ENCODE data around the gene GYG2.
"Not testable (repeated sequence)": the region's sequence is repeated elsewhere in the genome, so short reads cannot be mapped to it uniquely, and the experiment has no call there.

The GYG2 gene

DNA sequence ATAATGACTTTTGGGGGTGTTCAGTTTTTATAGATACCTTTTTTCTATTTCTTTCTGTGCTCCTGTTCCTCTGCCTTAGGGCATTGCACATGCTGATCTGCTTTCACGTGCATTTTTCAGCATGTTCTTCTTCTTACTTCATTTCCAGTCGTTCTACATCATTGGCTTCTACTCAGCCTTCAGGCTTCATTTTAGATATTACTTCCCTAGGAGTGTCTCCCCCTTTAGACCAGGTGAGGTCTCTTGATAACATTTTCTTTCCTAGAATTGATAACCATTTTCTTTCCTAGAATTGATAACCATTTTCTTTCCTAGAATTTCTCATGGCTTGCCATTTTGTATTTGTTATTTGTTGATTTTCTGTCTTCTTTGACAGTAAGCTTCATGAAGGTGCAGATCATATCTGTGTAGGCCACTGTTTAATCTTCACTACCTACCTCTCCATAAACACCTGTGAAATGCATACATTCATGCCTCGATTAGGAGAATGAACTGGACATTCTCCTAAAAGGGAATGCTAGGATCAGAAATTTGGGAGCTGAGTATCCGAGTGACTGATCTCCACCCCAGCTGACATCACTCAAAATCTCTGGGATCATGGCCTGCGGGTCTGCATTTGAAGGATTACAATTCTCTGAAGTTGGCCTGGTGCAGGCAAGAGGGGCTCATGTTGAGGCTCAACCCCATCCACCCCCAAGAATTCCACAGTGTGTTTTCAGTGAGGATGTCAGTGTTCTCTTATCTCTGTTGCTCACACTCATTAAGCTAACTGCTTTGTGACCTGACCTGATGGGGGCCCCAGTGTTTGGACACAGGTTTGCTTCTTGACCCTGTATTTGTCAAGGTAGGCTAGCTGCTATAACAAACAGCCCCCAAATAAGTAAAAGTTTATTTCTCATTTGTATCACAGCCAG lies 45.7 kb downstream of the GYG2 start:
- DNase-seq = no peak

DNA sequence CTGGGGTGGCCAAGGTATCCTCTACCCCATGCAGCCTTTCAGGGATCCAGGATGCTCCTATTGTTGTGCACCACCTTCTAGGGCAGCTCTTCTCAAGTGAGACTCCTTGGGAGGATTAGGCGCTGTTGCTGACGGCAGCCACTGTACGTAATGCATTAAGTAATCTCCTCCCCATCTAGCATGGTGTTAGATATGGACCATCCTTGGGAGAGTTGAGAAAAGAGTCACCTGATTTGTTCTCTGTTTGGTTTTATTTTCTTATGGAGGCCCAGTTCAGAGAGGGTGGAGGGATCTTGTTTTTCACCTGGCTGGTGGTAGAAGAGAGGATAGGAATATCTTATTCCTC lies 46.4 kb downstream of the GYG2 start:
- no peak for DNase-seq

DNA sequence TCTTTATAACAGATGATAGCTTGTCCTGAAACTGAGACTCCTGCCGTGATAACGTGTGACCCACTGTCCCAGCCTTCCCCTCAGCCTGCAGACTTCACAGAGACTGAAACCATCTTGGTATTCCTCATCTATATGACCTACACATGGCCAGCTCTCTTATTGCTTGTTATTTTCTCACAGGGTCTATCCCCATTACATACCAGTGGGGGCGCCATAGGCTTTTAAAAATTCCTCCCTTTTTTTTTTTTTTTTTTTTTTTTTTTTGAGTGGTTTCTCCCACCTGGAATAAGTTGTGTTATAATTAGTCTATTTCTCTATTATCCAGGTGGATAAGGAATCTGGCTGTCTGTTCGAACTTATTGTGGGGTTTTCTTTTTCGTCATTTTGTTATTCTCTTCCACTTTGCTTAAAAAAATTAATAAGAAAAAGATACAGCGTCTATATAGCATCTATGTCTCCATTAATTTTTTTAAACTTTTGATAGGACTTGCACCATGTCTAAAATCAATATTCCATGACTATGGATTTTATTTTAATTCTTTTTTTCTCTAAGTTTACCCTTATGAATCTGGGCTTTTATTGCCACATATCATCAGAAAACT lies 47.2 kb downstream of the GYG2 start:
- no peak for DNase-seq

DNA sequence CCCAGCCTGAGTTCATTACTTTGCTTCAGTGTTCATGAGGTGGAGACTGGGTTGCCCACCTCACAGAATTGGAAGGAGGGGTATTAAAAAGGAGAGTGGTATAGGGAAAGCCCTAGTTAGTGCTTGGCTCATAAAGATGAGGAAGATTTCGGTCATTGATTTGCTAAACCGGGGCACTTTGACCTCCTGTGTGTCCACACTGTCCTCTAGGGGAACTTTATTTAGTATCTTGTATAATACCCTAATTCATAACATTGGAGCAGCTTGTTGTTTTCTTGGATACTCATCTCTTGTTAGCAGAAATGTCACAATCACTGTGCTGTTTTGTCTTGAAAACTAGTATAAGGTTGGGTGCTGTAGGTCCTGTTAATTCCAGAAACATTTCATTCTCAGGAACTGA lies 49.8 kb downstream of the GYG2 start:
- no peak for DNase-seq

DNA sequence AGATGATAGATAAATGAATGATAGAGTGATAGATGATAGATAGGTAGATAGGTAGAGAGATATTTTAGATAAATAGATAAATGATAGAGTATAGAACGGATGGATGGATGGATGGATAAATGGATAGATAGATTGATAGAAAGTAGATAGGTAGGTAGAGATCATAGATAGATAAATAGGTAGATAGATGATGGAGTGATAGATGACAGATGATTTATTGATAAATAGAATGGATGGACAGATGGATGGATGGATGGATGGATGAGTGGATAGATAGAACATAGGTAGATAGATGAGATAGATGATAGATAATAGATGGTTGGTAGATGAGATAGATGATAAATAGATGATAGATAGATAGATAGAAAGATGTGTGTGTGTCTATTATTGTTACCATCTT lies 50.9 kb downstream of the GYG2 start:
- DNase-seq = no peak

DNA sequence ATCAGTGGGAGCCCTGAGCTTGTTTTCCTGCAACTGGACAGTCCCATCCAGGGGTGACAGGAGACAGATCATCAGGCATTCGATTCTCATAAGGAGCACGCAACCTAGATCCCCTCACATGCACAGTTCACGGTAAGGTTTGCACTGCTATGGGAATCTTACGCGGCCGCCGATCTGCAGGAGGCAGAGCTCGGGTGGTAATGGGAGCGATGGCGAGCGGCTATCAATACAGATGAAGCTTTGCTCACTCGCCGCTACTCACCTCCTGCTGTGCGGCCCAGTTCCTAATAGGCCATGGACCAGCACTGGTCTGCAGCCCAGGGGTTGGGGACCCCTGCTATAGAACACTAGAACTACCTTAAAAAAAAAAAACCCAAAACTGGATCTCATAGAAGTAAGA lies 55.0 kb downstream of the GYG2 start:
- DNase-seq = no peak

DNA sequence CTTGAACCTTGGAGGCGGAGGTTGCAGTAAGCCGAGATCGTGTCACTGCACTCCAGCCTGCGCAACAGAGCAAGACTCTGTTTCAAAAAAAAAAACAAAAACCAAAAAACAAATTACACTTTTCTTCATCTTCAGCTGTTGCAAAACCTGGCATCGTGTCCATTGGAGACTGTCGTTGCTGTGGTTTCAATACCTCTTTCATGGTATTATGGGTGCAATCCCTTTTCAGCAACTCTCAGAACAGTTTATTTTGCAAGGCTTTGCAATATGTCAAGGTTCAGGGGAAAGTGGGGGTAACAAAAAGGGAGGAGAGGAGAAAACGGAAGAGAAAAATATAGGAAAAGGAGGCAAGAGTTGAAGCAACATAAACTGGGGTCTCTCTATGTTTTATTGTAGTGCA lies 59.6 kb downstream of the GYG2 start:
- no peak for DNase-seq

DNA sequence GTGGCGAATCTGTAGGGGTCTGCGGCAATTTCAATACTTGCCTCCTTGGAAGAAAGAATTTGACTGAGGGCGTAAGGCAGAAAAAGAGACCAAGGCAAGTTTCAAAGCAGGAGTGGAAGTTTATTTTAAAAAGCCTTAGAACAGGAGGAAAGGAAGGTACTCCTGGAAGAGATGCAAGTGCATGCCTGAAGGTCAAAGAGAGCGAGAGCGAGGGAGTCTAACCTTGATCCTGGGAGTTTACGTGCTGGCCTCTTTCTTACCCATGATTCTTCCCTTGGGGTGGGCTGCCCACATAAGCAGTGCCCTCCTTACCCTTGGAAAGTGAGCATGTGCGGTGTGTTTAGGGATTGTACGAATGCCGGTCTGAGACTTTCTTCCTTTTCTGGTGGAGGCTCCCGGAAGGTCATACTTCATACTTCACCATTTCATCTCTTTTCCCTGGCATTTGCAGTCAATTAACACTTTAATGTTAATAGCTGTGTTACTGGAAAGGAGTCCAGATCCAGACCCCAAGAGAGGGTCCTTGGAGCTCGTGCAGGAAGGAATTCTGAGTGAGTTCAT lies 60.4 kb downstream of the GYG2 start:
- no peak for DNase-seq

DNA sequence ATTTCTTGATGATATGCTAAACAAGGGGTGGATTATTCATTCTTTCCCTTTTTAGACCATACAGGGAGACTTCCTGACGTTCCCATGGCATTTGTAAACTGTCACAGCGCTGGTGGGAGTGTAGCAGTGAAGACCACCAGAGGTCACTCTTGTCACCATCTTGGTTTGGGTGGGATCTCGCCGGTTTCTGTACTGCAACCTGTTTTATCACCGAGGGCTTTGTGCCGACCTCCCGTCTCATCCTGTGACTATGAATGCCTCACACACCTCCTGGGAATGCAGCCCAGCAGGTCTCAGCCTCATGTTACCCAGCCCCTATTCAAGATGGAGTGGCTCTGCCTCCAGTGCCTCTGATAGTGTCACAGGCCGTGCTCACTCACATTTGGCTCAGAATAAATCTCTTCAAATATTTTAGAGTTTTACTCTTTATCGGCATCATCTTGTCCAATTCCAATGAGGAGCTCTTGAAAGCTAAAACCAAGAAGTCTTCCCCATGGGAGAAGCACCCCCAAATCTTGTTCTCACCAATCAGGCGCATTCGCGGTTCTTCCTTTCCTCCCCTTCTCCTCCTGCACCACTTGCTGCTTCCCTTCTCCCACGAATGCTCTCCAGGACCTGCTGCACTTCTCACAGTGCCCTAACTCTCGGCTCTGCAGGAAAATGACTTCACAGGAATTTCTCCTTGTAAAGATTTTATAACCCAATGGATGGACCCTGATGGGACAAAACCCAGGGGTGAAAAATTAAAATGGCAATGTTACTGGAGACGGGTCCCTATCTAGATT lies 61.2 kb downstream of the GYG2 start:
- DNase-seq = not testable (repeated sequence)

DNA sequence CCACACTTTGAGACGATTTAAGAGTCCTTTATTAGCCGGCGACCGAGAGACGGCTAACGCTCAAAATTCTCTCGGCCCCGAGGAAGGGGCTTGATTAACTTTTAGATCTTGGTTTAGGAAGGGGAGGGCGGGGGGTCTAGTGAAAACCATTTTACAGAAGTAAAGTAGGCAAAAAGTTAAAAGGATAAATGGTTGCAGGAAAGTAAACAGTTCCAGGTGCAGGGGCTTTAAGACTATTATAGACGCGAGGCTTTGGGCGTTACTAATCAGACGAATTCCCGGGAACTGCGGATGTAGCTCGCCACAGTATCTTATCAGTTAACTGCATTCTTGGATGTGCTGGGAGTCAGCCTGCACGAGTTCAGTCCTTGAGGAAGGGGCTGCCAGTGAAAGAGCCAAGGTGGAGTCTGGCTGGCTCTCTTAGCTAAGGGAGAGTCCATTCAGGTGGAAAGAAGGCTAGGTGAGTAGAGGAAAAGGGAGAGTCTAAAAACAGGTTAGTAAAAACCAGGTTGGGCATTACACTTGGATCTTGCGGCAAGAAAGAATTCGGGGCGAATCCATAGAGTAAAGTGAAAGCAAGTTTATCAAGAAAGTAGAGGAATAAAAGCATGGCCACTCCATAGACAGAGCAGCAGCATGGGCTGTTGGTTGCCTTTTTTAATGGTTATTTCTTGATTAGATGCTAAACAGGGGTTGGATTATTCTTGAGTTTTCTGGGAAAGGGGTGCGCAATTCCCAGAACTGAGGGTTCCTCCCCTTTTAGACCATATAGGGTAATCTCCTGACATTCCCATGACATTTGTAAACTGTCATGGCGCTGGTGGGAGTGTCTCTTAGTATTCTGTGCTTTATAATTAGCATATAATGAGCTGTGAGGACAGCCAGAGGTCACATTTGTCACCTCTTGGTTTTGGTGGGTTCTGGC lies 62.1 kb downstream of the GYG2 start:
- DNase-seq = not testable (repeated sequence)

DNA sequence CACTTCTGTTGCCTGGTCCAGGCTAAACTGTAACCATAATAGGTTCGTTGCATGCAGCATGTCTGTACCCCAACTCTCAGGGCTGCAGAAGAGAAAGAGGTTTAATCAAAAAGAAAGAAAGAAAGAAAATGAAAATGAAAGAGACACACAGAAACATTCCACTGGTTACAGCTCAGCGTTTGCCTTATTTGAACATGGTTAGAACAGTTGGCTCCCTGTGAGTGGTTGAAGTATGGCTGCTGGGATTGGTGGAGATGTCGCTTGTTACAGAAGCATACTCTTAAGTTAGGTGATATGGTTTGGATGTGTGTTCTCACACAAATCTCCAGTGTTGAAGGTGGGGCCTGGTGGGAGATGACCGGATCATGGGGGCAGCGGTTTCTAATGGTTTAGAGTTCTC lies 64.1 kb downstream of the GYG2 start:
- DNase-seq = no peak

DNA sequence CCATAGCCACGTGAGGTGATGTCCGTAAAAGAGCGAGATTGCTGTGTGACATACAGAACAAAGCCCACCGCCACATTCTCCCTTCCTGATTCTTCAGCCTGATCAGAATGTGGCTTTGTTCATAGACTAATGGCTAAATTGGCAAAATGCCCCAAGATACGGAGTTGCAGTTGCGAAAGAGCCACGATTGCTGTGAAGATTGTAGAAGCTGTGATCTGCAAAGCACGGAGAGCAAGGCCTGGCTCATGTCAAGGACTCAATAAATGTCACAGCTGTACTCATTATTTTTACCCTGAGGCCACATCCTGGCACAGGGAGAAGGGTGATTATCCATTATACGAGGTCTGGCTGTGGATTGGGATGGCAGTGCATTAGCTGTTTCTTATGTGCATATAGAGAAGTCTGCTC lies 66.2 kb downstream of the GYG2 start:
- no peak for DNase-seq

DNA sequence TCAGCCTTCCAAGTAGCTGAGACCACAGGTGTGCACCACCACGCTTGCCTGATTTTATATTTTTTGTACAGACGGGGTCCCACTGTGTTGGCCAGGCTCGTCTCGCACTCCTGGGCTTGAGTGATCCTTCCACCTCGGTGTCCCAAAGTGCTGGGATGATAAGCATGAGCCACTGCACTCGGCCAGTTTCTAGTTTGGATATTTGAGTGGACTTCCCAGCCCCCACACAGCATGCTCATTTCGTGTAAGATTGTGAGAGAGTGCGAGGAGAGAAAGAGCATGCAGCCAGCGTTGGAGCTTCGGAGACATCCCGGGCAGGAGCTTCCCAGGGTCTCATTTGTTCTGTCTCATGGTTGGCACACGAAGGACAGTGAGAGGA lies 68.6 kb downstream of the GYG2 start:
- no peak for DNase-seq

DNA sequence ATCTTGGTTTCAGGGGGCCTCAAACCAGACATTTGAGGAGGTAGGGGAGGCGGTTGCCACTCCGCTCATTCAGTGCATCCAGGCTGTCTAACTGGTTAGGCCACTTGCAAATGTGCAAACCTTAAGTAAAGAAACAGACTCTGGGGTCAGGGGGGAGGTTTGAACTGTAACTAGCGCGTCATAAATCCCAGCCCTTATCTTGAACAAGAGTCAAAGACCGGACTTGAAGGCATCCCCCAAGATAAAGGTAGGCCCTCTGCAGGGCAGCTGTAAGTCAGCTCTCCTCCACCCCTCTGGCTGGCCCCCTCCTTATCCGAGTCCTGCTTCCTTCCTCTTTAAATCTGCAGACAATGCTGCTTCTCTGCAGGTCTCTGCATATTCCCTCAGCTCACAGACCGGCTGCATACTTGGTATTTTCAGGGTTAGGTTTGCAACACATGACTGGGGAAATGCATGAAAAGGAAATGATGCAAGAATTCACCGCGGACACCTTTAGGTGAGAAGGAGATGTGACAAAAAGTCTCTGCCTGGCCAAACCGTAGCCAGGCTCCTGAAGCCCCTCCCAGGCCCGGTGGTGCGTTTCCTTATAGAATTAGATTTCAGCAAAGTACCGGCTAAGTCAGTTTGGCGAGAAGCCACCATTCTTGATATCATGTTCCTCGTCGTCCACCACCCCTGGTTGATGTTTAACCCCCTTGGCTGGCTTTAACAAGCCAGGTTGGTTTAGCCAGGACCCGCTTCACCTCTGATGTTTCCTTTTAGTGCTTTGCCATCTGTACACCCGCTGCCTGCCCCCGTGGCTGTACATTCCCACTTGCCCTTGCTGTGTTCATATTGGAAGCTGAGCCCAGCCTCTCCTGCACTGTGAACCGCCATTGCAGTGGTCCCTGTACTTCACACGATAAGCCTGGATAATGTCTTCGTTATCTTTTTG lies 69.2 kb downstream of the GYG2 start:
- DNase-seq = not testable (repeated sequence)

DNA sequence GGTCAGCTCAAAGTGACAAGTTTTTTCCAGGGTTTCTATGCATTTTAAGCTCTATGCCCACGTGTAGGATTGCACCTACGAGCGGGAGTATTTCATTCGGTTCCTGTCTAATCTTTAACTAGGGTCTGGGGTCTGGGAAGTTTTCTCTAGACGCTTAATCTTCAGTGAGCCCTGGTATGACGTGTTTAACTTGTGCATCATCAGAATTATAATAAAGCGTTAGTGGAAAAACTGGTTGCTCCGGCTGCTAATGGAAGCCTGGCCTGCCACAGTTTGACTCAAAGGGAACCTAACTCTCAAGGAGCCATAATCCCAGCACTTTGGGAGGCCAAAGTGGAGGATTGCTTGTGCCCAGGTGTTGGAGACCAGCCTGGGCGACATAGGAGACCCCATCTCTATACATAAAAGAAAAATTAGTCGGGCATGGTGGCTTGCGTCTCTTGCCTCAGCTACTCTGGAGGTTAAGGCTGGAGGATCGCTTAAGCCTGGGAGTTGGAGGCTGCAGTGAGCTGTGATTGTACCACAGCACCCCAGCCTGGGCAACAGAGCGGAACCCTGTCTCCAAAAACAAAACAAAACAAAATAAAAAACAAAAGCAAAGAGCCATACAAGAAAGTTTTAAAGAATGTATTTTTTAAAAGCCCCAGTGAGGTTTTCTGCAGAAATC lies 70.2 kb downstream of the GYG2 start:
- no peak for DNase-seq

DNA sequence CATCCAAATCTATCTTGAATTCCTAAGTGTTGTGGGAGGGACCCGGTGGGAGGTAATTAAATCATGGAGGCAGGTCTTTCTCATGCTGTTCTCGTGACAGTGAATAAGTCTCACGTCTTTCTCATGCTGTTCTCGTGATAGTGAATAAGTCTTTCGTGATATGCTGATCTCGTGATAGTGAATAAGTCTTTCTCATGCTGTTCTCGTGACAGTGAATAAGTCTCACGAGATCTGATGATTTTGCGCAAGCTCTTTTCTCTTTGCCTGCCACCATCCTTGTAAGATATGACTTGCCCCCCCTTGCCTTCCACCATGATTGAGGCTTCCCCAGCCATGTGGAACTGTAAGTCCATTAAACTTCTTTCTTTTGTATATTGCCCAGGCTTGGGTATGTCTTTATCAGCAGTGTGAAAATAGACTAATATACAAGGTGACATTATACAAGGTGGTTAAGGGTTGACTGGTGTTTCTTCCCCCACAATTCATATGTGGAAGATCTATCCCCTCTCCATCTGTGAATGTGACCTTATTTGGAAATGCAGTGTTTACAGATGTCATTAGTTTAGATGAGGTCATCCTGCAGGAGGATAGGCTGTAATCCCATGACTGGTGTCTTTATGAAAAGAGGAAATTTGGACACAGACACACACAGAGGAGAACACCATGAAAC lies 72.8 kb downstream of the GYG2 start:
- no peak for DNase-seq

DNA sequence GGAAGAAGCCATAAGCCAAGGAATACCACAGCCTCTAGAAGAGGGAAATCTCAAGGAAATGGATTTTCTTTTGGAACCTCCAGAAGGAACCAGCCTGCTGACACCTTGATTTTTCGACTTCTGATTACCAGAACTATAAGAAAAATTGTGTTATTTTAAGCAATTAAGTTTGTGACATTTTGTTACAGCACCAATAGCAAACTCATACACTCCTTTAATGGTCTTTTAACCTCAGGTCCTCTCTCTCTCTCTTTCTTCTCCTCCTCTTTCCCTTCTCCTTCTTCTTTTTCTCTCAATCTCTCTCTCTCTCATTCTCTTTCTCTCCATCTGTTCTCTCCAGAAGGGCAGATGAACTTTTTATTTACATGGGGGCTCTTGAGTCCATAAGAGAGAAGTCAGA lies 74.1 kb downstream of the GYG2 start:
- DNase-seq = no peak

DNA sequence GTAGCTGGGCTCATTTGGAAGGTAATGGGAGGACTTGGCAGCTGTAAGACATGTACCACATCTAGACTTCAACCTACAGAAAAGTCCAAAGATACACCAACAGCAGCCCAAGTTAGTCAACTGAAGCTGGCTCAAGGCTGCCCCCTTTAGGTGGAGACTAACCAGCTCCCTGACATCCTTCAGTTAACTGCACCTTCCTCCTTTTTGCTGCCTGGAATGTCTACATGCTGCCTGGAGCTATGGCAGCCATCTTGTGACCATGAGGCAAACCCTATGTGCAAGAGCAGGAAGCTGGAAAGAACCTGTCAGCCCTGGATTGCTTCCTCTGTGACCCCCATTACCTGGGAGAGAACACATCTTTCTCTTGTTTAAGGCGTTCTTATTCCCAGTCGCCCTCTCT lies 74.6 kb downstream of the GYG2 start:
- no peak for DNase-seq

DNA sequence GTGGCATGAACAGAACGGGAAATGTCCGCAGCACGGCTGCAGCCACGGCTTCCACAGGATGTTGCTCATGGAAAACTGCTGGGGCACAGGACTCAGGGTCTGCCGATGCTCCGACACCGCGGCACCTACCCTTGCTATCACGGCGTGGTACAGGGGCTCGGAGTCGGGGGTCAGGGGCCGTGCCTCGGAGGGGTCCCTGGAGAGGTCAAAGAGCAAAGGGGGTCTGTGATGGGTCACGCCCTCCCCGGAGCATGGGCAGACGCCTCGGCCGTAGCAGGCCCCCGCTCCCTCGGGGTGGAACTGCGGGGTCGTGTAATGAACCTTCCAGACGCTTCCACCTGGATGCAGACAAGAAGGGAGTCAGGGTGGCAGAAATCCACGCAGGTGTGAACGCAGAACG lies 78.6 kb downstream of the GYG2 start:
- DNase-seq = no peak

DNA sequence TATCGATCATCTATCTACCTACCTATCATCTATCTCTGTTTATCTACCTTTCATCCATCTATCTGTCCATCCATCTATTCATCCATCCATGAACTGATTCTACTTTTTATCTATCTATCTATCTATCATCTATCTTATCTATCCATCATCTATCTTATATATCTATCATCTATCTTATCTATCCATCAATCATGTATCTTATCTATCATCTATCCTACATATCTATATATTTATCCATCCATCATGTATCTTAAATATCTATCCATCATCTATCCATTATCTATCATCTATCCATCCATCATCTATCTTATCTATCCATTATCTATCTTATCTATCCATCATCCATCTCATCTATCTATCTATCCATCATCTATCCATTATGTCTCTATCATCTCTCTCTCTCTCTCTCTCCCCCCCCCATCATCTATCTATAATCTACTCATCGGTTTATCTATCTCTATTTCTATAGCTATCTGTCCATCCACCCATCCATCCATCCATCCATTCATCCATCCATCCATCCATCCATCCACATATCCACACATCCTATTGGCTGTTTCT lies 79.5 kb downstream of the GYG2 start:
- DNase-seq = no peak

Data from NCI-H2107 (cell line).